CD4-positive, CD25-positive, alpha-beta regulatory T cell (primary cell): Measurements from ENCODE around the gene RPL41. TPM values are rescaled to one million over a fixed set of nuclear protein-coding genes. Genes with fewer than 3 reads are reported as not detected.
"Not testable (repeated sequence)": the region's sequence is repeated elsewhere in the genome, so short reads cannot be mapped to it uniquely, and the experiment has no call there.

Experiments
- ATAC-seq, 2 donors: fragments of 150-1000 bp; cut with Tn5 transposase; one replicate each; pipeline ENCODE4 v1.10.0; 2021; ENCODE audit warnings: low read depth in 2 of 2, moderate number of reproducible peaks in 2 of 2, moderate library complexity in 1 of 2
- DNase-seq, 3 donors: peaks; one replicate each; pipeline versions ENCODE4 v3.0.0 to v3.0.0-alpha.2; 2012 to 2022; ENCODE audit warnings: mixed read lengths in 1 of 3
- H3K27ac ChIP-seq: one replicate; pipeline ENCODE4 v1.7.0; 2013; ENCODE audit warnings: mild to moderate bottlenecking, low read length; ENCODE audit not compliant: insufficient read depth, poor library complexity, severe bottlenecking
- H3K27me3 ChIP-seq: one replicate; pipeline ENCODE4 v1.7.0; 2013; ENCODE audit warnings: low read length; ENCODE audit not compliant: control insufficient read depth, insufficient read depth
- H3K36me3 ChIP-seq: one replicate; pipeline ENCODE4 v1.7.0; 2013; ENCODE audit warnings: mild to moderate bottlenecking, low read length, moderate library complexity; ENCODE audit not compliant: control insufficient read depth, insufficient read depth
- H3K4me1 ChIP-seq: 2 replicates; pipeline ENCODE4 v1.7.0; 2013; ENCODE audit warnings: mild to moderate bottlenecking, low read length; ENCODE audit not compliant: insufficient read depth, control insufficient read depth, poor library complexity, severe bottlenecking
- H3K4me3 ChIP-seq: one replicate; pipeline ENCODE4 v1.7.0; 2013; ENCODE audit warnings: low read depth, mild to moderate bottlenecking, low read length, moderate library complexity
- H3K9me3 ChIP-seq, 2 experiments: 1 replicate in 1 of 2; 2 replicates in 1 of 2; pipeline ENCODE4 v1.7.0; 2013; ENCODE audit warnings: low read length in 2 of 2, mild to moderate bottlenecking in 1 of 2, moderate library complexity in 1 of 2; ENCODE audit not compliant: control insufficient read depth in 2 of 2
- H3K27ac Mint-ChIP-seq, 3 donors: one replicate each; pipeline ENCODE4 v1.8.0; 2020 to 2022; ENCODE audit warnings: mild to moderate bottlenecking in 3 of 3, mixed read lengths in 3 of 3, moderate library complexity in 2 of 3
- H3K27me3 Mint-ChIP-seq: one replicate; pipeline ENCODE4 v1.8.0; 2022; ENCODE audit warnings: mild to moderate bottlenecking, mixed read lengths
- H3K36me3 Mint-ChIP-seq: one replicate; pipeline ENCODE4 v1.8.0; 2020; ENCODE audit warnings: mixed read lengths
- H3K4me1 Mint-ChIP-seq, 4 donors: one replicate each; pipeline ENCODE4 v1.8.0; 2020 to 2022; ENCODE audit warnings: mixed read lengths in 4 of 4, mild to moderate bottlenecking in 1 of 4
- H3K4me3 Mint-ChIP-seq, 4 donors: one replicate each; pipeline ENCODE4 v1.8.0; 2020 to 2022; ENCODE audit warnings: mild to moderate bottlenecking in 4 of 4, mixed read lengths in 4 of 4, moderate library complexity in 3 of 4
- H3K9me3 Mint-ChIP-seq, 7 donors: one replicate each; pipeline ENCODE4 v1.8.0; 2020 to 2022; ENCODE audit warnings: mixed read lengths in 7 of 7, mild to moderate bottlenecking in 3 of 7, moderate library complexity in 2 of 7
- polyA plus RNA-seq, 4 donors: library from polyadenylated mRNA; unstranded; fragments of 300-500 nt; fragmentation: Illumina TruSeq; gene quantifications; one replicate each; pipeline ENCODE4 v1.2.3, GENCODE V29; 2021
- total RNA-seq: library from RNA; stranded (reverse); gene quantifications from one replicate; pipeline ENCODE4 v1.2.3, GENCODE V29; 2022

RPL41 gene
- total and polyA plus RNA-seq, 5 donors from 2014 or later = 4,134 to 9,760 (median 8,410) TPM

DNA sequence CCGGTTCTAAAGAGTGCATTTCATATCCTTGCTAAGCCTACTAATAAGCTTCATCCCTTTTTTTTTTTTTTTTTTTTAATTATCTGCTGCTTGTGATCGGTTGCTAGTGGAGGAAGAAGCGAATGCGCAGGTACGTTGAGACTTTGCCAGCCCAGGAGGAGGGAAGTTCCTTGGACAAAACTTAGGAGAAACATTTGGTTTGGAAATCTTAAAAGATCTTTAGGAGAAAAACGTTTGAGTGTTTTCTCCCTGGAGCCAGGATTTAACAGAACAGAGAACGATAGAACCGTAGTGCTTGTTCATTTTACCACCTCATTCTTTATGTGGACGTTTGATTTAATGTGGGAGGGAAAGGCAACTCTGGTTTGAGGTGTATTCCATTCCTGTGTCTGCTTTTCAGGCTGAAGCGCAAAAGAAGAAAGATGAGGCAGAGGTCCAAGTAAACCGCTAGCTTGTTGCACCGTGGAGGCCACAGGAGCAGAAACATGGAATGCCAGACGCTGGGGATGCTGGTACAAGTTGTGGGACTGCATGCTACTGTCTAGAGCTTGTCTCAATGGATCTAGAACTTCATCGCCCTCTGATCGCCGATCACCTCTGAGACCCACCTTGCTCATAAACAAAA, 761 bp downstream of the RPL41 start:
- peak overlapping the region; percentile 93 to 99 (median 98) for H3K27ac Mint-ChIP-seq
- H3K36me3 Mint-ChIP-seq = peaks cover 31% of the 10 kb centered on the region

DNA sequence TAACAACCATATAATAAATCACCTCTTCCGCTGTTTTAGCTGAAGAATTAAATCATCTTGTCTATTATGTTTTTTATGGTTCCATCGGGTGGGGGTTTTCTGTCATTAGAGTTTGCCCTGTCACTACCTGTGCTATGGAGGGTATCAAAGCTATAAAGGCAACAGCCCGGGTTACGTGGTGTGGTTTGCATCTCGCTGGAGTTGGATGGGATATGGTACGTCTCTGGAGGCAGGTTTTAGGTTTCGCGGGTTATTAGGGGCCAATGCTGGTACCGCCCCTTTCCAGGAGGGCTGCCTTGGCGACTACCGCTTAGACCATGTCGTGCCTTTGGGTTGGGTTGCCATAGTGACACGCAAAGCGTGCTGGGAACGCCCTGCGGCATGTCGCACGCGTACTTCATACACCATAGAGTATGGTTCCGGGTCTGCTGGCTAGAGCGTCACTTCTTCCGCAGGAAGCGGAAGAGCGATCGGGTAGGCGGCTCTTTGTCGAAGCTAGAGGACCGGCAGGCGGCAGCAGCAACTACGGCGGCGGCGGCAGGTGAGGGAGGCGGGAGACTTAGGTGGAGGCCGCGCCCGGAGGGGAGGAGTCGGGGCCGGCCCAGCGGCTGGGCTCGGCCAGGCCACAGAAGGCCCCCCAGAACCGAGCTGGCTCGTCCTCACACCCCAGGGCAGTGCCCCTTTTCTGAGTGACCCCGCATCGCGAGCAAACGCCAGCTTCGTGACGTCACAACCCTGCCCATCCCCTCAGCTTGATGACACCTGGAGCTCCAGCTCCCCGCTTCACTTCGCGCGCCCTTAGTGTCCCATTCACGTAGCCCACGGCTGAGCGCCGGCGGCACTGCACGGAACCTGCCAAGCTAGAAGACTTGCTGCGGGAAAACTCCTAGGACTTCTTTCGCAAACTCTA, 1.6 kb downstream of the RPL41 start, which contains the start of gene ZC3H10:
TSS of gene ZC3H10 (plus strand) at position 489 of the 910 bp plus-strand sequence. CDS start 2,297 bp downstream, outside the sequence.
- H3K27me3 Mint-ChIP-seq = peaks cover 4% of the 10 kb centered on the region
- no peaks in the 10 kb centered on the region for H3K9me3 Mint-ChIP-seq
- ATAC-seq = peak; percentile 85 to 88
- peak; percentile 97 to 99 (median 97) for DNase-seq
- Histone ChIP-seq H3K4me1 (peaks cover 23% of the 10 kb centered on the region), H3K36me3 (peaks cover 16% of the 10 kb centered on the region), H3K27me3 (no peaks in the 10 kb centered on the region), H3K9me3 (no peaks in the 10 kb centered on the region), H3K27ac (peak within 1 kb of the TSS; percentile 96), H3K4me3 (peak within 1 kb of the TSS; percentile 94)
- H3K36me3 Mint-ChIP-seq = peaks cover 30% of the 10 kb centered on the region
- peak within 1 kb of the TSS; percentile 91 to 99 (median 98) for H3K4me3 Mint-ChIP-seq
- H3K4me1 Mint-ChIP-seq = peaks cover 9 to 41% (median 28%) of the 10 kb centered on the region in 4 donors
- peak within 1 kb of the TSS; percentile 93 to 99 (median 98) for H3K27ac Mint-ChIP-seq

More for the DNA sequence above, 761 bp downstream of the RPL41 start:
- peak overlapping the region; percentile 94 for H3K4me3 ChIP-seq
- H3K9me3 ChIP-seq, DNase-seq, ATAC-seq, H3K9me3 Mint-ChIP-seq, H3K27me3 Mint-ChIP-seq, H3K27me3 ChIP-seq: not testable (repeated sequence)
- peaks cover 23% of the 10 kb centered on the region for H3K4me1 ChIP-seq
- Mint-ChIP-seq H3K4me1 (peaks cover 9 to 41% (median 27%) of the 10 kb centered on the region in 4 donors), H3K4me3 (peak overlapping the region; percentile 91 to 99 (median 98))
- H3K36me3 ChIP-seq = peaks cover 22% of the 10 kb centered on the region
- H3K27ac ChIP-seq = peak overlapping the region; percentile 96

DNA sequence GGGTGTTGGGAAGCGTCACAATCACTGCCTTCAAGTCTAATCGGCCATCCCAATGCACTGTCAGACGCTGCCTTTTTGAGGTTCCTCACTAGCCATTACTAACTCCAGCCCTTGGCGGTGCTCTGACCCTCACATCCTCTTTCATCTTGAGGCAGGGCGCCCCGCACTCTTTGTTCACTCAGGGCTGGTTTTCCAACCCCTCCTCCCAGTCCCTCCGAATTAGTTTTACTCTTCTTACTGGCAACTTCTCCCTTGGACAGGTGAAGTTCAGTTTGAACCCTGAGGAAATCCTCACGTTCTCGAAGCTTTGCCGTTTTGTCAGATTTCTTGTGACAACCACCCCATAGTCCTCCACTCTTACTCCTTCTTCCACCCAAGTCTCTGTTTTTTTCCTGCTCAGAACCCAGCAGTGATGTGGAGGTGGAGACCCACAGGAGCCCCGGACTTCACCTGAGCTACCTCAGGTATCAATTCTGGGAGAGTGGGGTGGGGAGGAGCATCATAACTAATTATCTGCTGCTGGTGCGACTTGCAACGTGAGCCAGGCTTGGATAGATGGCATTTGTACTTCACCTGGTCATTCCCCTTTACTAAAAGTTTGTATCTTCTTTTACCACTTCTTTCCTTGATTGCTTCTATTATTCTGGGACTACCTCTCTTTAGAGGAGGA, 2.4 kb downstream of the RPL41 start:
- H3K27me3 ChIP-seq = no peaks in the 10 kb centered on the region
- no peaks in the 10 kb centered on the region for H3K9me3 ChIP-seq
- no peak for ATAC-seq
- peaks cover 9 to 43% (median 27%) of the 10 kb centered on the region in 4 donors for H3K4me1 Mint-ChIP-seq
- H3K36me3 ChIP-seq = peaks cover 10% of the 10 kb centered on the region
- H3K4me3 Mint-ChIP-seq = peak overlapping the region; percentile 91 to 99 (median 96)
- peaks cover 23% of the 10 kb centered on the region for H3K36me3 Mint-ChIP-seq
- peak overlapping the region; percentile 93 to 99 (median 98) for H3K27ac Mint-ChIP-seq
- DNase-seq = no peak
- peaks cover 23% of the 10 kb centered on the region for H3K4me1 ChIP-seq
- H3K27me3 Mint-ChIP-seq = peaks cover 4% of the 10 kb centered on the region
- H3K4me3 ChIP-seq = peak overlapping the region; percentile 86
- no peaks in the 10 kb centered on the region for H3K9me3 Mint-ChIP-seq
- H3K27ac ChIP-seq = peak overlapping the region; percentile 96

DNA sequence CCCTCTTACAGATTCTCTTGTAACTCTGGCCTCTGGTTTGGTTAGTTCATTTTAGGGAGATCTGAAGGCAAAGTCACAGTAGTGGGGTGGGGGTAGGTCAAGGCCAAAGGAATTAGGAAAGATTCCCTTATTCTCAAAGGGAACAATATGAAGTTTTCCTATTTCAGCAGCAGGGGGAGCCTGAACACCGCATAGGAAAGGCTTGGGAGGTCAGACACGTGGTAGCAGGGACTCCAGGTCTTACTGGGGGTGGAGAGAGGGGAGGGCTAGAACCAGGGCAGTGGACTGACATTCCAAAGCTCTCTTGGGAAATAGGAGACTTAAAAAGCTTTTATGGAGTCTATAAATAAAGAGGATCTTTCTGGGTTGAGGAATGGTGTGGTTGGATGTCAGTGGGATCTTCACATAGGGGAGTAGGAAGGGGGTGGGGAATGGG, 2.9 kb downstream of the RPL41 start:
- Mint-ChIP-seq H3K27ac (peak overlapping the region; percentile 93 to 99 (median 98)), H3K36me3 (peaks cover 22% of the 10 kb centered on the region), H3K4me3 (peak overlapping the region; percentile 91 to 99 (median 96)), H3K27me3 (peaks cover 4% of the 10 kb centered on the region), H3K4me1 (peaks cover 9 to 49% (median 29%) of the 10 kb centered on the region in 4 donors), H3K9me3 (no peaks in the 10 kb centered on the region)
- H3K36me3 ChIP-seq = peaks cover 9% of the 10 kb centered on the region
- H3K27me3 ChIP-seq = no peaks in the 10 kb centered on the region
- peak overlapping the region; percentile 86 for H3K4me3 ChIP-seq
- H3K27ac ChIP-seq = peak overlapping the region; percentile 96
- H3K4me1 ChIP-seq = peaks cover 23% of the 10 kb centered on the region
- no peaks in the 10 kb centered on the region for H3K9me3 ChIP-seq
- ATAC-seq (no peak), DNase-seq (peak; percentile 47 to 79 (median 60))

DNA sequence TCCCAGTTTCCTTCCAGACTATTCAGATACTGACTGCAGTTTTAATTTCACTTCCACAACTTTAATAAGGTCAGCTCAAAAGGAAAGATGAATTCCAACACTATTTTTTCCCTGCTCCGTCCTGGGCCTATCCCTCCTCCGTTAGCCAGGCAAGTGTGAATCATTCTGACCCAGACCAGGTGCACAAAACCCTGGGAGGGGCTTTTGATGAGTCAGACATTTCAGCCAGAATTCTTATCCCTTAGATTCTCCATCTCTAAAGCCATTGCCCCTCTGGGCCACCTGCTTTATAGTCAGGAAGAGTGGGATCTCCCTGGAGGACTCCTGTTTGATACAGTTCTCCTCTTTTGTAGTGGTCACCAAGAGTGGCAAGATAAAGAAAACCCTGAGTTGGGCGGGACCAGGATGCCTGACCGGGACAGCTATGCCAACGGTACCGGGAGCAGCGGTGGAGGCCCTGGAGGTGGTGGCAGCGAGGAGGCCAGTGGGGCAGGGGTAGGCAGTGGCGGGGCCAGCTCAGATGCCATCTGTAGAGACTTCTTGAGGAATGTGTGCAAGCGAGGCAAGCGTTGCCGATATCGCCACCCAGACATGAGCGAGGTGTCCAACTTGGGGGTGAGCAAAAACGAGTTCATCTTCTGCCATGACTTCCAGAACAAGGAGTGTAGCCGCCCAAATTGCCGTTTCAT, 3.9 kb downstream of the RPL41 start:
- Mint-ChIP-seq H3K27ac (peak overlapping the region in 2 of 3 donors; percentile 36 to 73), H3K9me3 (no peaks in the 10 kb centered on the region), H3K27me3 (peaks cover 4% of the 10 kb centered on the region), H3K36me3 (peaks cover 22% of the 10 kb centered on the region), H3K4me3 (peak overlapping the region in 3 of 4 donors; percentile 19 to 57 (median 53)), H3K4me1 (peaks cover 9 to 53% (median 29%) of the 10 kb centered on the region in 4 donors)
- DNase-seq = no peak
- Histone ChIP-seq H3K27ac (no peak overlapping the region), H3K36me3 (peaks cover 9% of the 10 kb centered on the region), H3K4me3 (no peak overlapping the region), H3K27me3 (no peaks in the 10 kb centered on the region), H3K4me1 (peaks cover 25% of the 10 kb centered on the region), H3K9me3 (no peaks in the 10 kb centered on the region)
- ATAC-seq = no peak

DNA sequence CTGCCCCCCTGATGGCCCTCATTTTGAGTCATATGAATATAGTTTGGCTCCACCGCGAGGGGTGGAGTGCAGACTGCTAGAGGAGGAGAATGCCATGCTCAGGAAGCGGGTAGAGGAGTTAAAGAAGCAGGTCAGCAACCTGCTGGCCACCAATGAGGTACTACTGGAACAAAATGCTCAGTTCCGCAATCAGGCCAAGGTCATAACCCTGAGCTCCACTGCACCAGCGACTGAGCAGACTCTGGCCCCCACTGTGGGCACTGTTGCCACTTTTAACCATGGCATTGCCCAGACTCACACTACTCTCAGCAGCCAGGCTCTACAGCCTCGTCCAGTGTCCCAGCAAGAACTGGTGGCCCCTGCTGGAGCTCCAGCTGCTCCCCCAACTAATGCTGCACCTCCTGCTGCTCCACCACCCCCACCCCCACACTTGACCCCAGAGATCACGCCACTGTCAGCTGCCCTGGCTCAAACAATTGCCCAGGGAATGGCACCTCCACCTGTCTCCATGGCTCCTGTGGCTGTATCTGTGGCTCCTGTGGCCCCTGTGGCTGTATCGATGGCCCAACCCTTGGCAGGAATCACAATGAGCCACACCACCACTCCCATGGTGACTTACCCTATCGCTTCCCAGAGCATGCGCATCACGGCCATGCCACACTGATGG, 4.9 kb downstream of the RPL41 start:
- Mint-ChIP-seq H3K36me3 (peaks cover 22% of the 10 kb centered on the region), H3K27me3 (peaks cover 4% of the 10 kb centered on the region), H3K9me3 (peaks cover 0 to 1% (median 0%) of the 10 kb centered on the region in 7 donors), H3K4me1 (peaks cover 14 to 57% (median 32%) of the 10 kb centered on the region in 4 donors), H3K4me3 (no peak overlapping the region), H3K27ac (no peak overlapping the region)
- no peak overlapping the region for H3K27ac ChIP-seq
- no peaks in the 10 kb centered on the region for H3K27me3 ChIP-seq
- ATAC-seq = no peak
- no peaks in the 10 kb centered on the region for H3K9me3 ChIP-seq
- H3K36me3 ChIP-seq = peaks cover 9% of the 10 kb centered on the region
- DNase-seq = no peak
- H3K4me3 ChIP-seq = no peak overlapping the region
- peaks cover 35% of the 10 kb centered on the region for H3K4me1 ChIP-seq
